ENCODE results near the gene CNEP1R1.

Gene CNEP1R1

DNA sequence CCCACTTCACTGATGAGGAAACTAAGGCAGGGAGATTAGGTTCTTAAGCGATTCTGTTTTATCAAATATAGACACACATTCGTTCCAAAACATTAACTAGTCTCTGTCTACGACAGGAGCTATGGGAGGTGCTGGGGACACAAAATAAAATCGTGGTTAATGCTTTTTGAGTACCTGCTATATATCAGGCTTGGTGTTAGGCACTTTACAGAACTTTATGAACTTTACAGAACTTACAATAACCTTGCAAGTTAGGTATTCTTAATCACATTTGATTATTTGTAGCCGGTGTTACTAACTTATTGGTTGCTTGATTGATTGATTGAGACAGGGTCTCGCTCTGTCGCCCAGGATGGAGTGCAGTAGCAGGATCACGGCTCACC, 40.2 kb downstream of the CNEP1R1 start:
- no peak for DNase-seq (ENCODE audit: low read depth in 2 of 2)

DNA sequence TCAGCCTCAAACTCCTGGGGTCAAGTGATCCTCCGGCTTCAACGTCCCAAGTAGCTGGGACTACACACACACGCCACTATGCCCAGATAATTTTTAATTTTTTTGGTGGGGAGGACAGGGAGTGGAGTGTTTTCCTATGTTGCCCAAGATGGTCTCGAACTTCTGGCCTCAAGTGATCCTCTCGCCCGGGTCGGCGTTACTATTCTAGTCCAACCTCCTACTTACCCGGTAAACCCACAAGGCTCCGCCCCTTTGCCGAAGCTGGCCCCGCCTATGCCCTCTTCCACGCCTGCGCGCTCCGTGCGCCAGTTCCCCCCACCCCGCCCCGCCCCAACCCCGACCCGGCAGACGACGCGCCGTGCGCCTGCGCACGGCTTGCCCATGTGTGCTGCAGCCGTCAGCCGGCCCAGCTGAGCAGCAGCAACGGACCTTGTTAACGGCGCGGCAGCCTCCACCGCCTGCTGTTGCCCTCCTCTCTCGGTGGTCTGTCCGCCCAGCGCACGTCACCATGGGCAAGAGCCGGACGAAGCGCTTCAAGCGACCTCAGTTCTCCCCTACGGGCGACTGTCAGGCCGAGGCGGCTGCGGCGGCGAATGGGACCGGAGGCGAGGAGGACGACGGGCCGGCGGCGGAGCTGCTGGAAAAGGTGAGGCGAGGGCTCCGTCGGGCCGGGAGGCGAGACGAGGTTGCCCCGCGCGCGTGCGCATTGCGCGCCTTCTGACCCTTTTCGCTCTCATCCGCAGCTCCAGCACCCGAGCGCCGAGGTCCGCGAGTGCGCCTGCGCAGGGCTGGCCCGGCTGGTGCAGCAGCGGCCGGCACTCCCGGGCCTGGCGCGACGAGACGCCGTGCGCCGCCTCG, 40.8 kb downstream of the CNEP1R1 start, which contains the start of gene HEATR3:
Gene HEATR3 (plus strand): TSS at position 347 of the 858 bp plus-strand sequence. CDS start 162 bp downstream, at position 509.
- DNase-seq (ENCODE audit: low read depth in 2 of 2), result peak; percentile 92 to 94

- no peak for DNase-seq (ENCODE audit: low read depth in 2 of 2)
Observed at GRCh38 chr16:50066482-50067289, 41.7 kb downstream of the CNEP1R1 start.

DNA sequence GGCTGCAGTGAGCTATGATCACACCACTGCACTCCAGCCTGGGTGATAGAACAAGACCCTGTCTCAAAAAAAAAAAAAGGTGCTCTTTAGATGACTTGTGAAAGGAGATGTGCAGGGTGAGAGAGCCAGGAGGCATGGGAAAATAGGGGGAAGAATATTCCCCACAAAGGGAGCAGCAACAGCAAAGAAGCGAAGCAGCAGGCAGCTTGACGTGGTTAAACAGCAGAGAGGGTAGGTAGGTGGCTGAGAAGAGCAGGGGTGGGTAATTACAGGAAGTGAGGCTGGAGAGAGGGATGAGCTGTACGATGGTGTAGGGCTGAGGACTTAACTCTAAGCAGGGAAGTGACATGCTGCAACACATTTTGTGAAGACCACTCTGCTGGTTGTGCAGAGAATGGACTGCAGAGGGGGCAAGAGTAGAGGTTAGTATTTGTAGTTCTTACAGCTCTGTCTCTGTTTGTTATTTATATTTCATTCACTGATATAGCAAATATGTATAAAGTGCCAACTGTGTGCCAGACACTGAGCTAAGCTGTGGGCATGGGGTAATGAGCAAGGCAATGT, 42.3 kb downstream of the CNEP1R1 start:
- no peak for DNase-seq (ENCODE audit: low read depth in 2 of 2)

GRCh38 chr16:50068550-50068949, 43.5 kb downstream of the CNEP1R1 start:
- no peak for DNase-seq (ENCODE audit: low read depth in 2 of 2)

GRCh38 chr16:50069060-50069459, 44.0 kb downstream of the CNEP1R1 start:
- DNase-seq (ENCODE audit: low read depth in 2 of 2), result no peak

GRCh38 chr16:50071075-50071671, 46.1 kb downstream of the CNEP1R1 start:
- DNase-seq (ENCODE audit: low read depth in 2 of 2), result no peak

DNA sequence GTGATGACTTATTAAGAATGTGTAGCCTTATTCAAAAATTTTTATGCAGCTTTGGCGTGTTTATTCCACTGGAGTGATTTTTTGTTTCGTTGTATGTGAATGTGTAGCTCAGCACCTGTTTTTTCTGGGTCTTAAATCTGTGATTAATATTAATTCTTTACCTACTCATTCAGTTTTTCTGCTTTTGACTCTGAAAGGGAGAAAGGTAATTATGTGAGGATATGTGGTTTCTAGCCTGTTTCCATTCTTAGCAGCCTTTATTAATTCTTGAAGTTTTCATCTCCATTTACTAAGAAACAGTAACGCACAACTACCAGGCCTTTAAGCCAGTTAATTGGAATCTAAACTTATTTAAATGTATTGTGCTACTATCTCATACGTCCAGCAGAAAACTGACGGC, 47.7 kb downstream of the CNEP1R1 start:
- no peak for DNase-seq (ENCODE audit: low read depth in 2 of 2)

- DNase-seq (ENCODE audit: low read depth in 2 of 2), result no peak
Observed at GRCh38 chr16:50079397-50080140, 54.5 kb downstream of the CNEP1R1 start.

DNA sequence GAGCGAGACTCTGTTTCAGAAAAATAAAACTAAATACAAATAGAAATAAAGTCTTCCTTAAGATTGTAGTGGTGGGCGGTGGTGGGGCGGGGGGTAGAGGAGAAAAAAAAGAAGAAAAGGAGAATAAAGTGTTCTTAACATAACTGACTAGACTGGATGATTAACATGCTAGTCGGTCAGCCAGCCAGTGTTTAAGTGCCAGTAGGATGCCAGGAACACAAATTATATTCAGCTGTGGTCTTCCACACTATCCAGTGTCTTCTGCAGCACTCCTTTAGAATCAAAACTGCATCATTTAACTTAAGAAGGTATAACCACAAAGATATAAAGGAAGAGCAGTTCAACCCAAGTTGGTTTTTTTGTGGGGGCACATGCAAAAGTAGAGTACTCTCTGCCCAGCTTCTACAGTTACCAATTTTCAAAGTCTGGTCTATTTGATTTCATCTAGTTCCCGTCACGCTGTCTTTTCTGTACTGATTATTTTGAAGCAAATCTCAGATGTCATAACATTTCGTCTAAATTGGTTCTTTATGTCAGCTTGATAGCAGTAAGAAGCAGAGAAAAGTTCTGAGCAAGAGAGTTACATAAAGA, 56.5 kb downstream of the CNEP1R1 start:
- no peak for DNase-seq (ENCODE audit: low read depth in 2 of 2)

DNA sequence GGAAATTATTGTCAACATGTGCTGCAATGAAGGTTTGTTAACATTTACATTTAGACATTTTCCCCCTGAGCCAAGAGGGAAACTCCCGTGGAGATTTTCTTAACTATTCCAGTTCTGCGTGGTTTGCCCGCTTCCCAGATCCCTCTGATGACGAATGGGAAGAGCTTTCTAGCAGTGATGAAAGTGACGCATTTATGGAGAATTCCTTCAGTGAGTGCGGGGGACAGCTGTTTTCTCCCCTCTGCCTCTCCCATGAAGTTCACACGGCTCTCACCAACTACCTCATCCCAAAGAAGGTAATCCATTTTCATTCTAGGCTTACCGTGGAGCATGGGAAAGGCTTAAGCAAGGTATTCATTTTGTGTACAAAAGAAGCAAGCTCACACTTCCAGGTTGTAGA, 59.0 kb downstream of the CNEP1R1 start:
- DNase-seq (ENCODE audit: low read depth in 2 of 2), result no peak

DNA sequence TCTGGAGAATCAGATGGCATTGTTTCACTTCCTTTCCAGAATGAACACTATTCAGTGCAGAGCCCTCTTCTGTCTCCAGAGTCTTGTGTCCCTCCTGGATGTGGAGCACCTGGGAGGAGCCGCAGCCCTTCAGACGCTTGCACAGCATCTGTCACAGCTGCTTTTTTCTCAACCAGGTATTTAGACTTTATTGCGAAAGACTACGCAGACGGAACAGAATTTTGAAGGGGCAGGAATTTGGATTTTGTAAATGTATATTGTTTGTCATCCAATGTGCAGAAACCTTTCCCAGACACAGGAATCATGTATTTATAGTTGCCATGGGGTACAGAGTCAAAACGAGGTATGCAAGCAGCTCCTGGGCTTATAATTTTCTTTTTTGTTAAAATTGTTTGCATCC, 61.2 kb downstream of the CNEP1R1 start:
- no peak for DNase-seq (ENCODE audit: low read depth in 2 of 2)

All from stimulated activated CD8-positive, alpha-beta memory T cell treated with anti-CD3 and anti-CD28 coated beads, Interleukin-7, amount 100 ng/mL, for 1 hour (primary cell).